Breast epithelium (tissue), 3 donors: ENCODE results near the gene PLAC1.

Experiments
- POLR2A ChIP-seq: fragments of 450-650 bp; IDR thresholded peaks from one replicate; pipeline ENCODE4 v1.6.1; 2016; ENCODE audit warnings: antibody characterized with exemption, mild to moderate bottlenecking, moderate library complexity
- POLR2AphosphoS5 ChIP-seq, 3 donors: sonication (generic); formaldehyde crosslinking; IDR thresholded peaks; one replicate each; pipeline ENCODE4 v1.6.1; 2017; ENCODE audit warnings: antibody characterized with exemption in 3 of 3
- TF ChIP-seq, protein P1 (sequence below), 3 donors: fragments of 450-650 bp; IDR thresholded peaks; one replicate each; pipeline ENCODE4 v1.5.1; 2016 to 2017; ENCODE audit warnings: antibody characterized with exemption in 3 of 3, mild to moderate bottlenecking in 3 of 3, moderate library complexity in 3 of 3

DNA sequence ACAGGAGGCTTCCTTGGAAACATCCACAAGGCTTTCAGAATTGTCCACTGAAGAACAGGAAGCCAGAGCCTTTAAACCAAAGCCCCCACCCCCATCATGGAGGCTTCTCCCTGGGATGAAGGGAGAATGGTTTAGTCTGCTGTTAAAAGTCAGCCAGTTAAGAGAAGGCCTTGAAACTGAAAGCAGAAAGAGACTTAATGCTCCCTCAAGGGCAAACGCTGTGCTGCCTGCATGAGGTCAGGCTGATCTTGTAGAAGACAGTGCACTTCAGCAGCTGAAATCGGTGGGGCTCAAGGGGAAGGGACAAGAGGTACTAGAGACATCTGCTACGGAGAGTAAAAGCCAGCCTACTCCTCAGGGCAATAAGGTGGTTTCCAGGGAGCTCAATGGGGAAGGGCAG, 129.3 kb downstream of the PLAC1 start:
- TF ChIP-seq POLR2A (no peak), POLR2AphosphoS5 (IDR thresholded peaks at IDR 0.05) (no peak)
- TF ChIP-seq, protein P1, sequence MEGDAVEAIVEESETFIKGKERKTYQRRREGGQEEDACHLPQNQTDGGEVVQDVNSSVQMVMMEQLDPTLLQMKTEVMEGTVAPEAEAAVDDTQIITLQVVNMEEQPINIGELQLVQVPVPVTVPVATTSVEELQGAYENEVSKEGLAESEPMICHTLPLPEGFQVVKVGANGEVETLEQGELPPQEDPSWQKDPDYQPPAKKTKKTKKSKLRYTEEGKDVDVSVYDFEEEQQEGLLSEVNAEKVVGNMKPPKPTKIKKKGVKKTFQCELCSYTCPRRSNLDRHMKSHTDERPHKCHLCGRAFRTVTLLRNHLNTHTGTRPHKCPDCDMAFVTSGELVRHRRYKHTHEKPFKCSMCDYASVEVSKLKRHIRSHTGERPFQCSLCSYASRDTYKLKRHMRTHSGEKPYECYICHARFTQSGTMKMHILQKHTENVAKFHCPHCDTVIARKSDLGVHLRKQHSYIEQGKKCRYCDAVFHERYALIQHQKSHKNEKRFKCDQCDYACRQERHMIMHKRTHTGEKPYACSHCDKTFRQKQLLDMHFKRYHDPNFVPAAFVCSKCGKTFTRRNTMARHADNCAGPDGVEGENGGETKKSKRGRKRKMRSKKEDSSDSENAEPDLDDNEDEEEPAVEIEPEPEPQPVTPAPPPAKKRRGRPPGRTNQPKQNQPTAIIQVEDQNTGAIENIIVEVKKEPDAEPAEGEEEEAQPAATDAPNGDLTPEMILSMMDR (IDR thresholded peaks at IDR 0.05): no peak
